Pancreas (tissue), 10 donors: ENCODE data around the gene DCAF6. TPM values are rescaled to one million over a fixed set of nuclear protein-coding genes. Genes with fewer than 3 reads are reported as not detected.

Experiments used
- ATAC-seq, 4 donors: fragments of 200-7000 bp; cut with Tn5 transposase; one replicate each; pipeline versions ENCODE4 v1.8.0 to v1.9.1; 2020; ENCODE audit warnings: mild to moderate bottlenecking in 4 of 4, moderate library complexity in 4 of 4
- DNase-seq, 6 donors: peaks; one replicate each; pipeline ENCODE4 v3.0.0-alpha.2; 2020
- FAIRE-seq: peaks from 2 replicates; lab custom pipeline; 2012; peaks lifted over from hg19 to GRCh38; lab: Jason Lieb, UNC
- H3K27ac ChIP-seq, 4 donors: fragments of 200-600 bp; sonication (generic); 1 replicate in 3 of 4; 2 replicates in 1 of 4; pipeline versions ENCODE4 v1.5.0 to v1.8.0; 2020
- H3K27me3 ChIP-seq, 4 donors: fragments of 200-600 bp; one replicate each; pipeline ENCODE4 v1.8.0; 2021
- H3K36me3 ChIP-seq, 3 donors: fragments of 200-600 bp; sonication (generic) in 1 of 3; one replicate each; pipeline versions ENCODE4 v1.5.0 to v1.8.0; 2020 to 2021
- H3K4me1 ChIP-seq, 3 donors: fragments of 200-600 bp; one replicate each; pipeline ENCODE4 v1.8.0; 2021
- H3K4me3 ChIP-seq, 4 donors: fragments of 200-600 bp; sonication (generic) in 2 of 4; one replicate each; pipeline versions ENCODE4 v1.5.0 to v1.8.0; 2020 to 2021
- H3K9me3 ChIP-seq, 4 donors: fragments of 200-600 bp; one replicate each; pipeline ENCODE4 v1.8.0; 2021
- WGBS, 2 donors: extraction: QIAGEN DNeasy Blood & Tissue Kit; methylation state at CpG; one replicate each; pipeline ENCODE4 v1.1.7; 2013; 5-methylcytosine and 5-hydroxymethylcytosine counted together
- intact Hi-C, 3 donors: fragments of 100-400 bp; cut with DNase I; formaldehyde crosslinking; loops; one replicate each; pipeline versions ENCODE4 v1.11.1 to v1.14.2; 2022
- polyA plus RNA-seq, 2 donors: library from polyadenylated mRNA; stranded (reverse); fragments of 200-250 nt; gene quantifications; one replicate each; pipeline ENCODE4 v1.2.3, GENCODE V29; 2013
- total RNA-seq, 6 donors: library from RNA; stranded (reverse); fragmentation: NEBNext Ultra II Directional in 4 of 6; extraction: Animal tissue kit (Norgen Biotek cat#: 25700) in 4 of 6; gene quantifications; one replicate each; pipeline versions ENCODE4 v1.2.1 to v1.2.4, GENCODE V29; 2021 to 2023
- TF ChIP-seq, protein P1 (sequence below), 4 donors: fragments of 200-600 bp; sonication (generic) in 3 of 4; IDR thresholded peaks; one replicate each; pipeline versions ENCODE4 v1.5.0 to v1.8.0; 2021; ENCODE audit warnings: antibody characterized with exemption in 4 of 4
- donor health status: healthy with polysubstance abuse.
- donor health status: DM: no; HTN: no; CAD: no; lungs with moderate emphysema.
- donor health status: DM: no; HTN: no; CAD: no.
- donor health status: control.
- donor health status: control.
- donor health status: Bipolar disorder and iron deficiency.
- donor health status: DM: yes; HTN: yes; CAD: no.
- donor health status: DM: no; HTN: no; CAD: no.
- donor health status: DM: no; HTN: no; CAD: no.
- donor health status: DM: yes; HTN: yes; CAD: no.

Gene DCAF6
- total and polyA plus RNA-seq, 8 donors, result 11.4 to 31.9 (median 20.0) TPM

DNA sequence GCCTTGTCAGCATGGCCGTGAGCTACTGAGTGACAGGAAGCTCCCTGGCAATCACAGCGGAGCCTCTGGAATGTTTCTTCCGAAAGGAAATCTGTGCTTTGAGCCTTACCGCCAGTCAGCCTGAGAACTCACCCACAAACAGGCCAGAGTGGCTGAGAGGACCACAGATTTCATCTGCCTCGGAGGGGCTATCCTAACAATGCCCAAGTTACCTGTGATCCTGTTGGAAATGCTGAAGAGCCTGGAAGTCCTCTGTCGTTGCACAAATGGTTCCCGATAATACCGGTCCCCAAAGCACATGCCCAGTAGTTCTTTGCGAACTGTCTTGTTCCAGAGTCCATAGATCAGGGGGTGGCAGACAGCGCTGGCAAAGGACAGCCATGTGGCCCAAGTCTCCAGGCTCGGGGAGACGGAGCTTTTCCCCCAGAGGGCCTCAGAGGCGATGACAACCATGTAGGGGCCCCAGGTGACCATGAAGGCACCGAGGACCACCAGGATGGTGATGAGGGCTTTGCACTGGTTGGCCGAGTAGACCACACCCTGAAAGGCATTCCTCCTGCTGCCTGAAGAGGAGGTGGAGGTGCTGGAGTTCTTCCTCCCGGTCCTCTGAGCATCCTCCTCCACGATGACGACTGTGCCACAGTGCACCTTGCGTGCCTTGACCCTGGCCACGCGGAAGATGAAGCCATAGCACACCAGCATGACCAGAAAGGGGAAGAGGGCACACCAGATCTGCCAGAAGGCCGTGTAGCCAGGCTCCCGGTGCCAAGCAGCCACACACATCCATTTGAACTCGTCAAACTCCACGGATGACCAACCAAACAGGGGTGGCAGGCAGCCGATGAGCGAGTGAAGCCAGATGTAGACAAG lies 160.0 kb downstream of the DCAF6 start:
- FAIRE-seq, result no peak
- WGBS, 2 donors, result 93 to 95% methylated on average over 27 of the region's 27 CpGs
- DNase-seq, result no peak
- intact Hi-C loops, result no loop called here
- TF ChIP-seq, protein P1, sequence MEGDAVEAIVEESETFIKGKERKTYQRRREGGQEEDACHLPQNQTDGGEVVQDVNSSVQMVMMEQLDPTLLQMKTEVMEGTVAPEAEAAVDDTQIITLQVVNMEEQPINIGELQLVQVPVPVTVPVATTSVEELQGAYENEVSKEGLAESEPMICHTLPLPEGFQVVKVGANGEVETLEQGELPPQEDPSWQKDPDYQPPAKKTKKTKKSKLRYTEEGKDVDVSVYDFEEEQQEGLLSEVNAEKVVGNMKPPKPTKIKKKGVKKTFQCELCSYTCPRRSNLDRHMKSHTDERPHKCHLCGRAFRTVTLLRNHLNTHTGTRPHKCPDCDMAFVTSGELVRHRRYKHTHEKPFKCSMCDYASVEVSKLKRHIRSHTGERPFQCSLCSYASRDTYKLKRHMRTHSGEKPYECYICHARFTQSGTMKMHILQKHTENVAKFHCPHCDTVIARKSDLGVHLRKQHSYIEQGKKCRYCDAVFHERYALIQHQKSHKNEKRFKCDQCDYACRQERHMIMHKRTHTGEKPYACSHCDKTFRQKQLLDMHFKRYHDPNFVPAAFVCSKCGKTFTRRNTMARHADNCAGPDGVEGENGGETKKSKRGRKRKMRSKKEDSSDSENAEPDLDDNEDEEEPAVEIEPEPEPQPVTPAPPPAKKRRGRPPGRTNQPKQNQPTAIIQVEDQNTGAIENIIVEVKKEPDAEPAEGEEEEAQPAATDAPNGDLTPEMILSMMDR (IDR thresholded peaks at IDR 0.05), result no peak
- Histone ChIP-seq H3K4me1 (no peaks in the 10 kb centered on the region), H3K4me3 (no peak overlapping the region), H3K36me3 (no peaks in the 10 kb centered on the region), H3K27ac (no peak overlapping the region), H3K27me3 (no peaks in the 10 kb centered on the region), H3K9me3 (no peaks in the 10 kb centered on the region)
- no peak for ATAC-seq

DNA sequence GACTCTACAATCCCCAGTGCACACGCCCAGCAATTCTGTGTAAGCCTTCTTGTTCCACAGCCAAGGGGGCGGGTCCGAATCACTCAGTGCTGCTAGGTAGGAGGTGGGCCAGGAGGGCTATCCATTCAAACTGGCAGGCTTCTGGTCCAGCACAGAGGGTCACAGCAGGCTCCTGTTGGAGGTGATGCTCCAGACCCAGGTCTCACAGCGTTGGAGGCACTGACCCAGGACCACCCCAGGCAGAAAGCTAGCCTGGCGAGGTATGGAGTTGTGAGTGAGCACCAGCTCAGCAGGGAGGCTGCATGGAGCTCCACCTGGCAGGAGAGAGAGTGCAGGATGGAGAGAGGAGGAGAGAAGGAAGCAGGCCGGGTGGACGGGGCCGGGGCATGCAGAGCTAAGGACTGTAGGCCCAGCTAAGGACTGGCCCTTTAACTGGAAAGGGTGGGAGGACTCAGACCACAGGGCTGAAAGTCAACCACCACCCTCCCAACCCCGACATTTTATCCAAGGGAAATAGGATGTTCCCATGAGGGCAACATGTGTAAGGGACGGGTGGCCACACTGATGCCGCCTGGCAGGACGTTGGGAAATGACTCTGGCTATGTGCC lies 161.5 kb downstream of the DCAF6 start:
- ATAC-seq (no peak), FAIRE-seq (no peak), DNase-seq (no peak)
- intact Hi-C loops, result no loop called here
- TF ChIP-seq, protein P1 (IDR thresholded peaks at IDR 0.05), result no peak
- H3K4me1 ChIP-seq, result no peaks in the 10 kb centered on the region
- no peaks in the 10 kb centered on the region for H3K27me3 ChIP-seq
- no peak overlapping the region for H3K4me3 ChIP-seq
- H3K9me3 ChIP-seq, result no peaks in the 10 kb centered on the region
- H3K36me3 ChIP-seq, result no peaks in the 10 kb centered on the region
- 92 to 94% methylated on average over 12 of the region's 12 CpGs for WGBS, 2 donors
- no peak overlapping the region for H3K27ac ChIP-seq

DNA sequence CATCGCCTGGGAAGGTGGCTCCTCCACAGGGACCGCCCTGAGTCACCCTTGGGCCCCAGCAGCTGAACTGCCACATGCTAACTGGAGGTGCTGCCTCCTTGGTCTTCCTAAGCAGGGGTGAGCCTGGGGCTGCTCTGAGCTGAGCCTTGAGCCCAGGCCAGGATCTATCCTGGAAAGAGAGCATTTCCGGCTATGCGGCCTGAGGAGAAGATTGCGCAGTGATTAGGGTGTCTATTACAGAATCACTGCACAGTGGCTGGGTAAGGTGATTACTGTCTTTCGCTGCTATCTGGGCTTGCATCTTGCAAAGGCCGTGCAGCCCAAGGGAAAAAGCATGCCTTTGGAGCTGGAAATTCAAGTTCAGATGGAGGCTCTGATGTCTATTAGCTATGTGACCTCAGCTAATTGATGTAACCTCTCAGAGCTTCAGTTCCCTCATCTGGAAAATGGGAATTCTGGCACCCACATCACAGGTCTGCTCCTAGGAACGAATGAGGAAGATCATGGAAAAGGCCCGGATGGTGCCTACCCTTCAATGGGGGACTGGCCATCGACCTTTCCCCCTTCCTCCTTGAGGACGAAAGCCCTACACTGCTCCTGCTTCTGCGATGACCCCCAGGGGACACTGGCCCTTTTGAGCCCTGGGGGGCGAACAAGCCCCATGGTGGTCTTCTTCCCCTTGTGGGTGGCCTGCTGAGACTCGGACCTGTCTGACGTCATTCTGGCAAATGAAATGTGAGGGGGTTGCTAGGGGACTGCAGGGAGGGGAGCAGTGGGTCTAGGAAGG lies 162.2 kb downstream of the DCAF6 start:
- TF ChIP-seq, protein P1 (IDR thresholded peaks at IDR 0.05), result no peak
- ATAC-seq, result no peak
- no peak for DNase-seq
- no peak overlapping the region for H3K27ac ChIP-seq
- H3K36me3 ChIP-seq, result no peaks in the 10 kb centered on the region
- no peak for FAIRE-seq
- 94 to 97% methylated on average over 15 of the region's 15 CpGs for WGBS, 2 donors
- no peaks in the 10 kb centered on the region for H3K4me1 ChIP-seq
- intact Hi-C loops, result no loop called here
- no peaks in the 10 kb centered on the region for H3K9me3 ChIP-seq
- H3K27me3 ChIP-seq, result no peaks in the 10 kb centered on the region
- no peak overlapping the region for H3K4me3 ChIP-seq

DNA sequence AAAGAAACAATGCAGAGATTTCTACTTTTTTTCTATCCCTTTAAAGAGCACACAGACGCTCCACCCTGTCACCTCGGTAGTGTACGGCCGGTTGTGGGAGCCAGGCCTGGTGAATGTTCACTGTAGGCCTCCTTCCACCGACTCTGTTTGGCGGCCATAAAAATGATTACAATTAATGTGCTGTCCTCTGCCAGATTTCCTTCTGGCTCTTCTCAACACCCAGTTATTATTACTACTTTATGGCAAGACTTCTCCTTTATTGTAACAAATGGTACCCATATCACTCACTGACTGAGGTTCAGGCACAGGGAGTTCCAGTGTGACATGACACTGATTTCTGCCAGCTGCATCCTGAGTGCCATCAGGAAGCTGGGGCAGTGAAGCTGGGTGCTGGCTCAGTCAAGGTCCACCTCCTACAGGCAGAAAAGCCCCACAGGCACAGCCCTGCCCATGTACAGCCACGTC lies 162.9 kb downstream of the DCAF6 start:
- ATAC-seq, result no peak
- WGBS, 2 donors, result 86 to 90% methylated on average over 7 of the region's 7 CpGs
- Histone ChIP-seq H3K27ac (no peak overlapping the region), H3K9me3 (no peaks in the 10 kb centered on the region), H3K36me3 (no peaks in the 10 kb centered on the region), H3K27me3 (no peaks in the 10 kb centered on the region), H3K4me1 (no peaks in the 10 kb centered on the region), H3K4me3 (no peak overlapping the region)
- intact Hi-C loops, result no loop called here
- no peak for DNase-seq
- FAIRE-seq, result no peak
- TF ChIP-seq, protein P1 (IDR thresholded peaks at IDR 0.05), result no peak
